H9 (cell line): ENCODE measurements around the gene LTF. TPM values are rescaled to one million over a fixed set of nuclear protein-coding genes. Genes with fewer than 3 reads are reported as not detected.

Source experiments
- DNase-seq: peaks from one replicate; pipeline ENCODE4 v3.0.0-alpha.2; 2017
- H2AFZ ChIP-seq: one replicate; pipeline ENCODE4 v1.6.1; 2013; ENCODE audit warnings: mild to moderate bottlenecking, low read length, control low read depth, moderate library complexity
- H2AK5ac ChIP-seq: 2 replicates; pipeline ENCODE4 v1.6.1; 2013; ENCODE audit warnings: low read length, control low read depth, mixed read lengths; ENCODE audit not compliant: insufficient read length
- H2BK120ac ChIP-seq: one replicate; pipeline ENCODE4 v1.6.1; 2013; ENCODE audit warnings: low read depth, mild to moderate bottlenecking, low read length, control low read depth, inconsistent platforms; ENCODE audit not compliant: poor library complexity, severe bottlenecking
- H2BK12ac ChIP-seq: 2 replicates; pipeline ENCODE4 v1.6.1; 2013; ENCODE audit warnings: low read length, control low read depth, mixed read lengths, low read depth; ENCODE audit not compliant: insufficient read length
- H2BK15ac ChIP-seq: 2 replicates; pipeline ENCODE4 v1.6.1; 2013; ENCODE audit warnings: low read depth, low read length, control low read depth
- H2BK20ac ChIP-seq: one replicate; pipeline ENCODE4 v1.6.1; 2013; ENCODE audit warnings: low read depth, mild to moderate bottlenecking, low read length, control low read depth, inconsistent platforms; ENCODE audit not compliant: poor library complexity, severe bottlenecking
- H2BK5ac ChIP-seq: 2 replicates; pipeline ENCODE4 v1.6.1; 2013; ENCODE audit warnings: low read length, control low read depth, mixed read lengths; ENCODE audit not compliant: insufficient read length
- H3K14ac ChIP-seq: 2 replicates; pipeline ENCODE4 v1.6.1; 2013; ENCODE audit warnings: low read length, control low read depth; ENCODE audit not compliant: insufficient read depth
- H3K18ac ChIP-seq: 2 replicates; pipeline ENCODE4 v1.6.1; 2013; ENCODE audit warnings: low read depth, mild to moderate bottlenecking, mixed read lengths, low read length, control low read depth; ENCODE audit not compliant: insufficient read length
- H3K23ac ChIP-seq: 2 replicates; pipeline ENCODE4 v1.6.1; 2013; ENCODE audit warnings: low read length, control low read depth, mixed read lengths, low read depth; ENCODE audit not compliant: insufficient read length
- H3K23me2 ChIP-seq: 2 replicates; pipeline ENCODE4 v1.6.1; 2013; ENCODE audit warnings: low read depth, mild to moderate bottlenecking, mixed read lengths, low read length, control low read depth; ENCODE audit not compliant: insufficient read length, poor library complexity, severe bottlenecking
- H3K27ac ChIP-seq: 2 replicates; pipeline ENCODE4 v1.5.1; 2013; ENCODE audit warnings: low read length, control low read depth, mixed read lengths, low read depth; ENCODE audit not compliant: insufficient read length
- H3K27me3 ChIP-seq: 2 replicates; pipeline ENCODE4 v1.6.1; 2013; ENCODE audit warnings: low read length, control low read depth, inconsistent platforms; ENCODE audit not compliant: insufficient read depth
- H3K4ac ChIP-seq: 2 replicates; pipeline ENCODE4 v1.6.1; 2013; ENCODE audit warnings: low read depth, mild to moderate bottlenecking, control low read depth, inconsistent platforms, low read length, moderate library complexity
- H3K4me1 ChIP-seq: 2 replicates; pipeline ENCODE4 v1.6.1; 2013; ENCODE audit warnings: low read length, control low read depth, inconsistent platforms; ENCODE audit not compliant: insufficient read depth
- H3K4me2 ChIP-seq: 2 replicates; pipeline ENCODE4 v1.6.1; 2013; ENCODE audit warnings: low read length, control low read depth, mixed read lengths; ENCODE audit not compliant: insufficient read length, insufficient read depth
- H3K56ac ChIP-seq: 2 replicates; pipeline ENCODE4 v1.6.1; 2013; ENCODE audit warnings: low read depth, mild to moderate bottlenecking, mixed read lengths, low read length, control low read depth; ENCODE audit not compliant: insufficient read length
- H3K79me1 ChIP-seq: 2 replicates; pipeline ENCODE4 v1.6.1; 2013; ENCODE audit warnings: low read depth, mild to moderate bottlenecking, moderate library complexity, low read length, control low read depth, inconsistent platforms; ENCODE audit not compliant: insufficient read depth, poor library complexity, severe bottlenecking
- H3K79me2 ChIP-seq: 2 replicates; pipeline ENCODE4 v1.6.1; 2013; ENCODE audit warnings: low read length, control low read depth, inconsistent platforms; ENCODE audit not compliant: insufficient read depth
- H3K9ac ChIP-seq: 2 replicates; pipeline ENCODE4 v1.6.1; 2013; ENCODE audit warnings: low read length, control low read depth, mixed read lengths; ENCODE audit not compliant: insufficient read length; ENCODE audit errors: extremely low read depth
- H3K9me3 ChIP-seq: one replicate; pipeline ENCODE4 v1.6.1; 2013; ENCODE audit warnings: low read depth, low read length, inconsistent platforms; ENCODE audit not compliant: control insufficient read depth
- H3T11ph ChIP-seq: one replicate; pipeline ENCODE4 v1.6.1; 2013; ENCODE audit warnings: mild to moderate bottlenecking, low read length, control low read depth, inconsistent platforms
- H4K20me1 ChIP-seq: one replicate; pipeline ENCODE4 v1.6.1; 2013; ENCODE audit not compliant: control insufficient read depth, insufficient read length, insufficient read depth
- H4K5ac ChIP-seq: 2 replicates; pipeline ENCODE4 v1.6.1; 2013; ENCODE audit warnings: low read depth, mild to moderate bottlenecking, mixed read lengths, low read length, control low read depth; ENCODE audit not compliant: insufficient read length
- H4K8ac ChIP-seq: replicated peaks from 2 replicates; pipeline ENCODE4 v1.6.1; 2013; ENCODE audit warnings: low read length, control low read depth, mixed read lengths, low read depth; ENCODE audit not compliant: insufficient read length
- H4K91ac ChIP-seq: 2 replicates; pipeline ENCODE4 v1.6.1; 2013; ENCODE audit warnings: low read depth, mild to moderate bottlenecking, moderate library complexity, mixed read lengths, low read length, control low read depth; ENCODE audit not compliant: insufficient read length
- H3K27ac Mint-ChIP-seq, 3 experiments: 2 replicates in 2 of 3; 3 replicates in 1 of 3; pipeline ENCODE4 v1.8.0; 2020 to 2021; ENCODE audit warnings: mixed read lengths in 3 of 3, mild to moderate bottlenecking in 1 of 3, moderate library complexity in 1 of 3
- H3K27me3 Mint-ChIP-seq: 2 replicates; pipeline ENCODE4 v1.8.0; 2021; ENCODE audit warnings: low read depth, mild to moderate bottlenecking, moderate library complexity, mixed read lengths
- H3K36me3 Mint-ChIP-seq, 3 experiments: 2 replicates in 2 of 3; 3 replicates in 1 of 3; pipeline ENCODE4 v1.8.0; 2020 to 2021; ENCODE audit warnings: low read depth in 3 of 3, mixed read lengths in 3 of 3; ENCODE audit not compliant: insufficient read depth in 1 of 3
- H3K4me1 Mint-ChIP-seq, 2 experiments: 2 replicates each; pipeline ENCODE4 v1.8.0; 2020; ENCODE audit warnings: mixed read lengths in 2 of 2
- H3K4me3 Mint-ChIP-seq, 2 experiments: 2 replicates in 1 of 2; 3 replicates in 1 of 2; pipeline ENCODE4 v1.8.0; 2020 to 2021; ENCODE audit warnings: mild to moderate bottlenecking in 2 of 2, mixed read lengths in 2 of 2, moderate library complexity in 1 of 2
- H3K9me3 Mint-ChIP-seq, 2 experiments: 2 replicates in 1 of 2; 3 replicates in 1 of 2; pipeline ENCODE4 v1.8.0; 2020; ENCODE audit warnings: mild to moderate bottlenecking in 2 of 2, mixed read lengths in 2 of 2, moderate library complexity in 1 of 2
- WGBS: extraction: QIAGEN DNeasy Blood & Tissue Kit; methylation state at CpG from one replicate; pipeline ENCODE4 v1.1.7; 2013; ENCODE audit warnings: missing lambda C conversion rate, low lambda C conversion rate, mixed read lengths; ENCODE audit not compliant: insufficient read length; ENCODE audit errors: extremely low coverage; 5-methylcytosine and 5-hydroxymethylcytosine counted together
- total RNA-seq: library from RNA; stranded (reverse); gene quantifications from 2 replicates; pipeline ENCODE4 v1.2.1, GENCODE V29; 2021
- TF ChIP-seq, protein P1 (sequence below): fragments of 200-600 bp; sonication (generic); conservative IDR thresholded peaks from 3 replicates; pipeline ENCODE4 v1.8.0; 2021; ENCODE audit warnings: antibody characterized with exemption, mild to moderate bottlenecking

Gene LTF
- total RNA-seq, 1 experiment from 2014 or later, result not detected

DNA sequence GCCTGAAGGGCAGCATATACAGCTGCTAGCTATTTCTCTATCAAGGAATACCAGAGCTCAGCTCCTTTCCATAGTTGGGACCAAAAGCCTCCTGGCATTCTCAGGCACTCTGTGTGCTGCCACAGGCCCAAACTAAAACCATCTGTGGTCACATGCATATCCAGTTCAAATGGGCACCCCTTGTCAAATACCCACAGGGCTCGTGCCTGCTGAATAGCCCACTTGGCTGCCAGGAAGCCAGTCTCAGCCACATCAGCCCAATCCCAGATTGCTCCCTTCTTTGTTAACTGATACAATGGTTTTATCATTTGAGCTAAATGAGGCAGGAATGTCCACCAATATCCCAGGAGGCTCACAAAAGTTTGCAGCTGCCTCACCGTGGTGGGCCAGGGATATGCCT lies 43.8 kb downstream of the LTF start:
- Histone ChIP-seq H3K4ac (no peak overlapping the region), H2AFZ (no peak overlapping the region), H3K27me3 (no peaks in the 10 kb centered on the region), H3K56ac (no peak overlapping the region), H3K79me2 (no peaks in the 10 kb centered on the region), H3K27ac (no peak overlapping the region), H2BK15ac (no peak overlapping the region), H2BK120ac (no peak overlapping the region), H4K8ac (no peak overlapping the region), H4K5ac (no peak overlapping the region), H4K20me1 (no peaks in the 10 kb centered on the region), H2BK5ac (no peak overlapping the region), H2BK12ac (no peak overlapping the region), H2AK5ac (no peak overlapping the region), H3K14ac (no peak overlapping the region), H3K9ac (no peak overlapping the region), H3K9me3 (no peaks in the 10 kb centered on the region), H3K23ac (no peak overlapping the region), H3K23me2 (no peaks in the 10 kb centered on the region), H4K91ac (no peak overlapping the region), H3K4me1 (peaks cover 4% of the 10 kb centered on the region; the same call in 1 of the 2 replicates), H3K18ac (no peak overlapping the region), H2BK20ac (no peak overlapping the region), H3T11ph (no peak overlapping the region), H3K79me1 (no peaks in the 10 kb centered on the region), H3K4me2 (no peak overlapping the region)
- no peaks in the 10 kb centered on the region for H3K27me3 Mint-ChIP-seq
- no peaks in the 10 kb centered on the region for H3K36me3 Mint-ChIP-seq
- TF ChIP-seq, protein P1, sequence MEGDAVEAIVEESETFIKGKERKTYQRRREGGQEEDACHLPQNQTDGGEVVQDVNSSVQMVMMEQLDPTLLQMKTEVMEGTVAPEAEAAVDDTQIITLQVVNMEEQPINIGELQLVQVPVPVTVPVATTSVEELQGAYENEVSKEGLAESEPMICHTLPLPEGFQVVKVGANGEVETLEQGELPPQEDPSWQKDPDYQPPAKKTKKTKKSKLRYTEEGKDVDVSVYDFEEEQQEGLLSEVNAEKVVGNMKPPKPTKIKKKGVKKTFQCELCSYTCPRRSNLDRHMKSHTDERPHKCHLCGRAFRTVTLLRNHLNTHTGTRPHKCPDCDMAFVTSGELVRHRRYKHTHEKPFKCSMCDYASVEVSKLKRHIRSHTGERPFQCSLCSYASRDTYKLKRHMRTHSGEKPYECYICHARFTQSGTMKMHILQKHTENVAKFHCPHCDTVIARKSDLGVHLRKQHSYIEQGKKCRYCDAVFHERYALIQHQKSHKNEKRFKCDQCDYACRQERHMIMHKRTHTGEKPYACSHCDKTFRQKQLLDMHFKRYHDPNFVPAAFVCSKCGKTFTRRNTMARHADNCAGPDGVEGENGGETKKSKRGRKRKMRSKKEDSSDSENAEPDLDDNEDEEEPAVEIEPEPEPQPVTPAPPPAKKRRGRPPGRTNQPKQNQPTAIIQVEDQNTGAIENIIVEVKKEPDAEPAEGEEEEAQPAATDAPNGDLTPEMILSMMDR, result no peak
- no peak overlapping the region for H3K4me3 Mint-ChIP-seq
- peaks cover 20% of the 10 kb centered on the region in 2 experiments for H3K4me1 Mint-ChIP-seq
- H3K9me3 Mint-ChIP-seq, result no peaks in the 10 kb centered on the region; a peak in 1 of 5 replicates
- no peak for DNase-seq
- H3K27ac Mint-ChIP-seq, result no peak overlapping the region
- WGBS, result no CpG with 5 or more reads among the region's 2 CpGs
